Activated CD4-positive, alpha-beta T cell treated with anti-CD3 and anti-CD28 coated beads for 1 hour (primary cell): ENCODE data around the gene AUTS2.

Experiments used
- DNase-seq: peaks from one replicate; pipeline ENCODE4 v3.0.0-alpha.2; 2020

AUTS2 gene

DNA sequence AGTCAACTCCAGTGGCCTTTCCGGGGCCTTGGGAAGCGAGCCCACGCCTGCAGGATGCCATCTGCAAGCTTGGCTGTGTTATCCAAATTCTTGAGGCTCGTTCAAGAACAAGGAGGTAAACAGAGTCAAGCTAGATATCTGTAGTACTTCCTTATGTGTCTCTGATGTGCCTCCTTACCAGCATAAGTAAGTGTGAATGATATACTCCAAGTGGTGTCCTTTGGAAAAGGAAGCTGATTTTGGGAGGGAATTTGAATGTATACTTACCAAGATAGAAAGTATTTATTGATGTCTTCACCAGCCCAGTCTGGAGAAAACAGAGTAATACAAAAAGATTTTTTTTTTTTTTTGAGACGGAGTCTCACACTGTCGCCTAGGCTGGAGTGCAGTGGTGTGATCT is 1161.4 kb downstream of the AUTS2 start:
- no peak for DNase-seq

DNA sequence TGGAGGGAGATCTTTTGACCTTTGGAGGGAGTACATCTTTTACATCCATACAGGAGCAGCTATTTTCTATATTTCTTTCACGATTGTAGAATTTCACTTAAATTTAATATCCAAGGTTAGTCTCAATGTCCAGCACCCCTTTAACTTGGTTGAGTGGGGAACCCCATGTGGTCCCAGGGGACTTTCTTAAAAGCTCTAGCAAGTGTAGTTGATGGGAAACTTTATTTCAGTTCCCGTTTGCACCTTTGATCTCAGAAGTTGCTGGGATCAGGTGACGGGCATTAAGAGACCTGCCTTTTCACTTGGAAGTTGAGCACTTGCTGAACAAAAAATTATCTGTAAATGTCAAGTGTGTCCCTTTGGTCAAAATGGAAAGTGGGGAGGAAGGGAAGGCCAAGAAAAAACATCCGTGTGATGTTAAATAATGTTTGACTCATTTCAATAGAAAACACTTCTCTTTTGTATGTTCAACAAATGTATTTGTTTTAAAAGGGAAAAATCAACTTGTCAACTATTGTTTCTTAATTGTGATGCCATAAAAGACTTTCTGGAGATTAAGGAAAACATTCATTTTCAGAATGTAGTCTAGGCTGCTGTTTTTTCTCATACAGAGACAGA is 1163.5 kb downstream of the AUTS2 start:
- DNase-seq, result no peak

DNA sequence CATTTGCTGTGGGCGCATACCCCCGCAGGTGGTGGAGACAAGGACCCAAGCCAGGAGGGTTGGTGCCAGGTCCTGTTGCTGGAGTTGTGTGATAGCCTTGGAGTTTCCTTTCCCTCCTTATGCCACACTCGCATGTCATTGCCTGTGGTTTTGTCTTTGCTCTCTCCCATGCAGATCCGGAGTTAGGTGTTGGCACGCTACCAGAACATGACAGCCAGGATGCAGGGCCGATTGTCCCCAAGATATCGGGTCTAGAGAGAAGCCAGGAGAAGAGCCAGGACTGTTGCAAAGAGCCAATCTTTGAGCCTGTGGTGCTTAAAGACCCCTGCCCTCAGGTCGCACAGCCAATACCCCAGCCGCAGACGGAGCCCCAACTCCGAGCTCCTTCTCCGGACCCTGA is 1164.4 kb downstream of the AUTS2 start:
- no peak for DNase-seq

DNA sequence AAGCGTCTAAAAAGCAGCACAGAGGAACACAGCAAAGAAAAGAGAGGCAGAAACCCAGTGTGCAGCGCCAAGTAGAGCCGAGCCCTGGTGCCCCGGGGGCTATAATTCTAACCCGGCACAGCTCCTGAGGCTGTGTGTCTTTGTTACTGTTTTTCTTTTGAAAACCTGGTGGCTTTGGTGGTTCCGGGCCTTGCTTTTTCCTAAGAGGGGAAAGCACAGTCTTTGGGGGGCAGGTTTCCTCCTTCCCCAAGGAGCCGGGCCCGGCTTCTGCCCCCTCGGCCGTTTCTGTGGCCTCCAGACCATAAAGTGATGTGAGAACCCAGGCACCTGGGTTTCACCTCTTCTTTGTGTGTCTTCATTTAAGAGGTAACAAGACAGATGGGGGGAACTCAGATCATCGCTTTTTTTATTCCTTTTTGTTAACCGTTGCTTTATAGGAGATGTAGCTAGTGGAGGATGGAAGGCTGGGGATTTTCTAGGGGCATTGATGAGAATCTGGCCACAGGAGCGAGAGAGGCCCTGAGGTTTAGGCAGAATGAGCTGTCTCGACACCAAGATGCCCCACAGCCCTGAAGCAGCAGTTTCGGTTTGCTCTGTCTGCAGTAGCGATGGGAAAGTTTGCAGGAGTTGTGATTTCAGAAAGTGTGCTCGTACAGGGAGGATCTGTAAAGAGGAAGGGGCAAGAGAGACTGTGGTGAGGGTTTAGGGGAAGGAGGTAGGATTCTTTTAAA is 1165.9 kb downstream of the AUTS2 start:
- DNase-seq, result no peak

DNA sequence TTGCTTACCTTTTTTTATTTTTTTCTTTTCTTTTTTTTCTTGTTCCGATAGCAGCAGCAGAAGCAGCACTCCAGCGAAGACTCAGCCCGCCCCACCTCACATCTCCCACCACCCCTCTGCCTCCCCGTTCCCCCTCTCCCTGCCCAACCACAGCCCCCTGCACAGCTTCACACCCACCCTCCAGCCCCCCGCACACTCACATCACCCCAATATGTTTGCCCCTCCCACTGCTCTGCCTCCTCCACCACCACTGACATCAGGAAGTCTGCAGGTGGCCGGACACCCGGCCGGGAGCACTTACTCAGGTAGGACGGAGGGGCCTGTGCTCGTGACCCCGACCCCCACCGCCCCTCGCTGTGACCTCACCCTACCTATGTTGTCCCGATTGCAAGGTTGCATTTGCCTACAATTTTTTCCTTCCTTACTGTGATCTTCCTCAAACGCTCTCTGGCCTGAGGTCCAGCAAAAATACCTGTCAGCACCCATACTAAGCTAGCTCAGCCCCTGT is 1166.5 kb downstream of the AUTS2 start:
- DNase-seq, result no peak

DNA sequence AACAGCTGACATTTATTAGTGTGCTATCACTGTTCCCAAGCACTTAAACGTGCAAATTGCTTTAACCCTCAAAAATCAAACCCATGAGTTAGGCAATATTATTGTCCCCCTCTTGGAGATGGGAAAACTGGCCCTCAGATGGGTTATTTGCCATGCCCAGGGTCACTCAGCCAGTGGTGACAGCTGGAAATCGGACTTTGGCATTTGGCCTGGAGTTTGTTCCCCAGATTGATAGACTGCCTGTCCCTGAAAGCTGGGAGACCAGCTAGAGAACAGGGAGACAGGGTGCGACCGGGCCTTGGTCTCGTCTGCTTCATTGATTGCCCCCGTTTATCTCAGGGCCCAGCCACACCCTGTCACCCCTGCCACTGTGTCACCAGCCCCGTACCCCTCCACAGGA is 1167.4 kb downstream of the AUTS2 start:
- DNase-seq, result no peak

DNA sequence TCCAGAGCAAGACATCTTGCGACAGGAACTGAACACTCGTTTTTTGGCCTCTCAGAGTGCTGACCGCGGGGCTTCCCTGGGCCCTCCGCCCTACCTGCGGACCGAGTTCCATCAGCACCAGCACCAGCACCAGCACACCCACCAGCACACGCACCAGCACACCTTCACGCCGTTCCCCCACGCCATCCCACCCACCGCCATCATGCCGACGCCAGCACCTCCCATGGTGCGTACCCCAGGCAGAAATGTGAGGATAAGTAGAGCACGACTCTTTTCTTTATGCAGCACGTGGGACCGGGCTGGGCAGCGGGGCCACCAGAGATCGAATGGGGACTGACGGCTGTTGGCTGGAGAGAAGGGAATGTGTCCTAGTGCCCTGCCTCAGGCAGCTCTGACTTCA is 1167.8 kb downstream of the AUTS2 start:
- DNase-seq, result no peak

DNA sequence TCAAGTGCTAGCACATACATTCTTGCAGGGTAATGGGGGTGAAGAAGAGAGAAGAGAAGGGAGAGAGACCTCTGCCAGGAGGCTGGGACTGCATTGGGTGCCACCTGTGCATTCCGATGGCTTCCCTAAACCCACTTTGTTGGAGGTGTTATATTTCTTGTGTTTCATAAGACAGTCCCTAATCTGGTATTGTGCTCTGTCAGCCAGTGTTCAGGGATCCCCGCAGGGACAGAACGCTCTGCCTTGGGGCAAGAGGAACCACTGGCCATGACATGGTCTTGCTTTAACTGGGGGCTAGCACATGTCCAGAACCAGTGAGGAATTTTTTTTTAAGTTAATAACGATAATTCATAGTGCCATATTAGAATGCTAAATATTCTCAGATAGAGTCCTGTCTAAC is 1168.4 kb downstream of the AUTS2 start:
- DNase-seq, result no peak

DNA sequence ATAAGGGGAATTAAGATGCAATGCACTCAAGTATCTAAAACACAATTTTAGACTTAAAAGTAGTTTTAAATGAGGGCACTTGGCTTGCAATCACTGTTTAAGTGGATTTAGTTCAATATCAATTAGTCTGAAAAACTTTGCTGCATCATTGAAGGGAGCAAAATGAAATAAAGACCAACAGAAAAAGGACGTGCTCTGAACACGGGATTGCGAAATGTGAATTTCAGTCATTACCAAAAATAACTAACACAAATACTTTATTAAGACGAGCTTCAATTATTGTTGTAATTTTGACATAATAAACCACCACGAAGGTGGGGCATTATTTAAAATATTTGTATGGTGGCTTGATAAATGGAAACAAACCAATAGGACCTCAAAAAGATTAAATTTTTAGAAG is 1171.9 kb downstream of the AUTS2 start:
- no peak for DNase-seq

DNA sequence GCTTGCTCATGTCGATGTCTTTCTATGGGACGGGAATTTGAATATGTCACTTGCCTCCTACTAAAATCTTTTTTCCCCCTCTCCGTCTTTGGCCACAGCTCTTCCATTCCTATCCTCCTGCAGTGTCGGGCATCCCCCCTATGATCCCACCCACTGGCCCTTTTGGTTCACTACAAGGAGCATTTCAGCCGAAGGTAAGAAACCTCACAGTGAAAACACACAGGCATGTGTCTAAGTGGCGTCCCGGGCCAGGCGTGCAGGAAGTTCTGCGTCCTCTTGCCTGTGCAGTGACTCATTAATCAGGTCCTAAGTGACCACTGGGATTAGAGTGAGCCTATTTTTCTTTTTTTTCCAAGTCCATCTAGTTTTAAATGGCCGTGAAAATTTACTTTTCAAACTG is 1173.2 kb downstream of the AUTS2 start:
- DNase-seq, result no peak

DNA sequence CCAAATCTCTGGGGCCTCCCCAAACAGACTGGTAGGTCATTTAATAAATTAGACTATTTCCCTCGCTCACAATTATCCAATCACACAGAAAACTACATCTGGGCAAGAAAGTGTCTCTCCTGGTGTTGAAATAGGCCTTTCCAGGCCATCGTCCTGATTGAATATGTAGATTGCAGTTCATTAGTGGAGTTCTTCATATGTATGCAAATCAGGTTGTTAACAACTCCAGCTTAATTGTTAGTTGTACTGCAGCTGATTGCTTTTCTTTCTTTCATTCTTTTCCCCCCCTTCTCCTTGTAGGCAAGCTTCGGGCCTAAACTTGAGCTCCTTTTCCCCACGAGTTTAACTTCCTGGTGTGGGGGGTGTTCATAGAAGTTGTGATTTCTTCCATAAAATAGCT is 1174.6 kb downstream of the AUTS2 start:
- DNase-seq, result no peak

DNA sequence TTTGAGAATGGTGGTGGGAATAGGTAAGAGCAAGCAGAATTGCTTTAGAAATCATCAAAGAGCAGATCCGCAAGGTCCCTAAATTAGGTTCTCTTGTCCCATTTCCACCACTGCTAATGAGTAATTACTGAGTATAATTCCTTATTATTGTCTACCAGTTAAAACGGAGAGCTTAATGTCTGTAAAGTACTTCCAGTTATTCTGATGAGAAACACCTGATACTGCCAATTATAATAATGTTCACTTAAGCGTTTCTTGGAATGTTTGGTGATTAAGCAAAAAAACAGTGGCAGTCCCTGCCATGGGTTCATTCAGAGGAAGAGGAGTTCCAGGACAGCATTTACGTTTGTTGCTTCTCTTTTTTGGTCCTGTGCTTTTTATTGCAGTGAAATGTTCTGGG is 1175.1 kb downstream of the AUTS2 start:
- no peak for DNase-seq

DNA sequence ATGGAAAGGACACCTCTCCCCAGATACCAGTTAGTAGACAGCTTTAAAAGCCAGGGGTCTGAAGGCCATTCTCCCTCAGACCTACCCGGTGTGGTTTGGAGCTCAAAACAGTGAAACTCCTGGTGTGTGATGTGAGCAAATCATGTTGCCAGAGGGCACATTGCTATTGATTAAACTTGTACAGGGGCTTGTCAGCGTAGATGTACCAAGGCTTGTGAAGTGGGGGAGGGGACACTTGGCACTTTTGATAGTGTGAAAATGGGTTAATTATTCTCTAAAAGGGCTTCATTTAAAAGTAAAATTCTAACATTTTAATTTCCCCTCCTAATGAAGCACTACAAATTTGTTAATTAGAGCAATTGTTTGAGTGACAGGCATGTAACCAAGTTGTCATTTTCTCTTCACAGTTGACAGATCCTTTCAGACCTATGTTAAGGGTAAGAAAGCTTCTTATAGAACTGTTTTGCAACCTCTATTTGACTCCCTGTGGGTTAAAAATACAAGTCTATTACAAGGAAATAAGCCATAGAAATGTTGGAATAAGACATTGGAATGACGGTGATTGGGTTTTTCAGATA is 1176.8 kb downstream of the AUTS2 start:
- DNase-seq, result no peak

DNA sequence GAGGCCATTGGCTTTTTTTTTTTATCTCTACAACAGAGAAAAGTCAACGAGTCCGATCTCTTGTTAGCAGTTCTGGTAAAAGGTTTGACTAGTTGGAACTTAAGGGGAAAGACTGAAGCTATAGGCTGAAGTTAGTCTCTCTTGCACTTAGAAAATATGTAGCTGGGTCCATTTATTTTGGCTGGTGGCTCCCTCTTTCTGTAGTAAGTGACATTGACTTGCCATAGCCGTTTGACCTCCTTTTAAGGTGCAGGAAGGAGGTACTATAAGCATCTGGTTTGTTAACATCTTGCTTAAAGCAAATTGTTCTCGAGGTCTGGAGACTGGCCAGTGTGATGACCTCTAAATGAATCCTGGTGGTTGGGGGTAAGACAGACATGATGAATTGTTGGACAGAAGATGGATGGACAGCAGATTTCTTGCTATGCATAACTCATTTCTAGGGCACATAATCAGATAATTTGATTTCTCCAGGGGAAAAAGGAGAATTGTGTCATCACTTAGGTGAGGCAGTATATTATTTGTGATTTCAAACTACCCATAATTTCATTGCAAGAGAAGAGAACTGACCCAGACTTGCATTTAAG is 1177.4 kb downstream of the AUTS2 start:
- DNase-seq, result no peak

DNA sequence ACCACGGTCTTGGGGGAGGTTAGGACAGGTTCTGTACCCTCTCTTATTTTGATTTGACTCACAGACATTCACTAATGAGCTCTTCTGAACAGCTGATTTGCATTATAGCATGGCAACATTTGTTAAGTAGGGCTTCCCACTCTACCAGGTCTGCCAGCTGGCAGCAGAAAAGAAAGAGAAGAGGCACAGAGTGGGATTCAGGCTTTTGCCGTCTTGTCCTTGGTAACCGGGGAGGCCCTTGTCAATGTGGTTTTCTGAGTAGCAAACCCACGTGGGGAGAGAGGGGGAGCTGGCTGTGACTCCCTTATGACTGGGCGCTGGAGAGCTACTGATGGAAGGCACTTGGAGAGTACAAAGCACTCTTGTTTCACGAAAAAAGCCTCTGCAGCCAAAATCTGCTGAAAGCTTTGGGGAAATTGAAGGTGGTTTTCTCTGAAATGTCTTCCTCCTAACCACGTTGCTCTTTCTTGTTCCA is 1178.4 kb downstream of the AUTS2 start:
- no peak for DNase-seq

DNA sequence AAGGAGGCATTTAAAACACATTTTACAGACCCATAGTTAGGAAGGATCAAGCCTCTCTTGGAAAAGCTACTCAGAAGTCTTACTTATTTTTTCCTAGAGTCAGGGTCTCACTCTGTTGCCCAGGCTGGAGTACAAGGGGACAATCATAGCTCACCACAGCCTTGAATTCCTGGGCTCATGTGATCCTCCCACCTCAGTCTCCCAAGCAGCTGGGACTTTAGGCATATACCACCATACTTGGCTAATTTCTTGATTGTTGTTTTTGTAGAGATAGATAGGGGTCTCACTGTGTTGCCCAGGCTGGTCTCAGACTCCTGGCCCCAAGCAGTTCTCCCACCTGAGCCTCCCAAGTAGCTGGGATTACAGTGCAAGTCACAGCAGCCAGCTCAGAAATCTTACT is 1179.0 kb downstream of the AUTS2 start:
- DNase-seq, result no peak

DNA sequence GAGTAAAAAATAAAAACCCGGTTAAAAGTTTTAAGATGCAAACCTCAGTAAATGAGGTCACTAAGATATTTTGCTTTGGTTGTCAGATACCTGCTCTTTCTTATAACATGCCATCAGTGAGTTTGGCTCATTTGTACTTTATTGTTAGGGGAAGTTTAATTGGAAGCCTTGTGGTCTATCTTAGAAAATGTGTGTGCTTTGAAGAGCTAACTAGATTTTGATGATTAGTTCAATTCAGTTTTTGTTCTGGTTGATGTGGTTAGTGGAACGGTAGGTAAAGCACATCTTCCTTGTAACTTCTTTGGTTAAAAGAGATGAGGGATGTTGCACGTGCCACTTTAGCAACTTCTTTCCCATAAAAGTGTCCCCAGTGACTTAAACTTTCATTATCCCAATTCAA is 1180.3 kb downstream of the AUTS2 start:
- DNase-seq, result no peak

DNA sequence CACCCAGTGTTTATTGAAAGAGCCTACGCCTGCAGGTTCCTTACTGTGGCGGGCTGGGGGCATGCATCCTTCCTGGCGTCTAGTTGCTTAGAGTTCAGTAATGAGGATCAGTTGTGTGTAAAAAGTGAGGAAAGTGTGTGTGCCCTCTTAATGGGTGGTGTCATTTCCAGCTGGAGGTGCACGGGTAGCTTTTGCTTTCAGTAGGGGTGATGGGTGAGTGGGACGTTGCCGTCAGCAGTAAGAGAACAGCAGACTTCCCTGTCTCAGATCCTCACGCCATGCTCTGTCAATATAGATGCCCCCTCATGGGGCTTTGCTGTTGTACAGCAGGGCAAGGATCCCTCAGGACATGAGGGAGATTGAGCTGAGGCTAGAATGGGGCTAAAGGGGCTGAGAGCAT is 1181.0 kb downstream of the AUTS2 start:
- no peak for DNase-seq

DNA sequence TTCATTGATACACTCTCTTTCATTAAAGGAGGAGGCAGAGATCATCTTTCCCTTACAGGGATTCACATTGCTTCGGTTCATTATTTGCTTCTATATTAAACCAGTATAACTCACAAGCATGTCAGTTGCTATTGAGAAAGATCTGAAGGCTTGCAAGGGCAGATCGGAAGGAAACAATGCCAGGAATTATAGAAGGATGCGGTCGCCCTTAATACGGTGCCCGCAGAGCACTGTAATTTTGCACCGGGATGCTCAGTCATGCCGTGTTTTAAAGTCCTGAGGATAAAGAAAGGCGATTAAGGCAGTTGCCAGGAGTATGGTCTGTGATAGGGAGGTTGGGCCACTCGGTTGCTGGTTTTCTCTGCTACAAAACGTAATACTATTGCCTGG is 1183.6 kb downstream of the AUTS2 start:
- DNase-seq, result no peak

DNA sequence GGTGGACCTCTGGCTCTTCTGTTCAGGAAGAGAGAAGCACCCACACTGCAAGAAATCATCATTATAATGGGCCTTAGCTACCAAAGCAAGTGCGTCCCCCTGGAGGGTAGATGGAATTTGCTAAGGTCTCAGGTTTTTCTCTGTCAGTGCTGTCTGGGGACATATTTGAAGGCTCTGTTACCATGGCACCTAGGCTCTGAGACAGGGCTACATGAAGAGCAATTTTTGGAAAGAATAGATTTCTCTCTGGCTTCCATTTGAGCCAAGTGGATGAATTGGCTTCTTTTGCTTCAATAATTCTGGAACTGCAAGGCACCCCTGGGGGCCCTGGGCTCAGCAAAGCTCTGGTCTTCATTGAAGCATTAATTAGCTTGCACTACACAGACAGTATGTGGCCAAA is 1184.5 kb downstream of the AUTS2 start:
- no peak for DNase-seq

DNA sequence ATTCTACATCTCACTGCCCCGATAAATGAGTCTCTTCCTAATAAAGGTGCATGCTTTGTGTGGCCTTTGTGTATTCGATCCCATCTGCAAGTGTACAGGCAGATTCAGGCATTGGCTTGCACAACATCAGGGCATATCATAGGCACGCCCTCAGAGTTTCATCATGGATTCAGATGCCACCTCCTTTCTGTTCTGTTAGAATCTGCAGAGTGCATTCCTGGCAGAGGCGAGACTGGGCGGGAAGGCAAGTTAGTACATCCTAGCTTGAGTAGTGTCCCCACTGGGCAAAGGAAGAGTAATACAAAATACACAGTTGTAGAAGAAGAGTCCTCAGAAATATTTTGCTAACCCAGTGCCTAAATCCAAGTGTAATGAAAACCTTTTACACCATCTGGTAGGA is 1187.2 kb downstream of the AUTS2 start:
- DNase-seq, result no peak

DNA sequence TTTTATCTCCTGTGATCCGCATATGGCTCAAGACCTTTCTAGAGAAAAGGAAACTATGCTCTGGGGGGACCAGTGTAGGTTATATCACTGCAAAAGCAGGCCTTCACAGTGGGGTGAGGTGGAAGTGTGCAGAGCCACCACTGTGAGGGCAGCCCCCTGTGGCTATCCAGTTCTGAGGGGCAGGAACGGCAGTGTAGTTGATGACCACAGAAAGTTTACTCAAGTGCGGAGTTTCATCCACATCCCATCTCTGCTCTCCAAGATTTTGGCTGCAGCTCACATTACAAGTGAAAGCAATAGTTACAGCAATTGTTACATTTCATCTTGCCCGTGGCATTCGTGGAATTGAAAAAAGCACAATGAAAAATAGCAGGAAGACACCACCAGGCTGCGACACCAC is 1187.8 kb downstream of the AUTS2 start:
- no peak for DNase-seq

DNA sequence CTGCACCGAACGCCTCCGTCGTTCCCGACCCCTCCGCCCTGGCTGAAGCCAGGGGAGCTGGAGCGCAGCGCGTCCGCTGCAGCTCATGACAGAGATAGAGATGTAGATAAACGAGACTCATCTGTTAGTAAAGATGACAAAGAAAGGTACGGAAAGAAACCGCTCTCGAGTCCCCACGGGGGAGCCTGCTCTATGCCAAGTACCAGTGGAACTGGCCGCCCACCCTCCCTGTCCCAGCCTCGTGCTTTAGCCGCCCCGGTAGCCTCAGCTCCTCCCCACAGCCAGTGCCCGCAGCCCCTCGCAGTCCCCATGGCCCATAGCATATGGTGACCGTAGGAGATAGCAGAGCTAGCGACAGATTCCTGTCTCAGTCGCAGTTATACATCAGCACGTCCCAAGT is 1189.0 kb downstream of the AUTS2 start:
- DNase-seq, result no peak

DNA sequence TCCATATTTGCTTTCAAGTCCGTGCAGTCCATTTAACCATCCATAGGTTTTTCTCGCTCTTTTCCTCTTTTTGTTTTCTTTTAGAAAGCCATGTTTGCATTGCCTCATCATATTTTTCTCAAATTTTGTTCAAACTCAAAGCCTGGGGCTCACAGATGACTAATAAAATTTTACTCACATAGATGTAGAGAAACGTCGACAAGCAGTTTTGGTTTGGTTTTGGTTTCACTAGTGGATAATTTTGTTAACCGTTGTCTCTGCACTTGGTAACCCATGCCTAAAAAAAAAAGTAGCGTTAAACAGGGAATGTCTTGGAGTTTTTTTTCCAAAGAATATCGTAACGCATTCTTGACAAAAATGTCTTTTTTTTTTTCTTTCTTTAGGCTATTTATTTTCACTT is 1189.5 kb downstream of the AUTS2 start:
- DNase-seq, result no peak
